GM12875 (cell line): ENCODE measurements around the gene MAGI2.

ENCODE experiments used
- H3K4me3 ChIP-seq: one replicate; pipeline ENCODE4 v1.5.1; 2011; ENCODE audit warnings: low read depth, low read length, control low read depth
- CTCF ChIP-seq: IDR thresholded peaks from 2 replicates; pipeline ENCODE4 v1.5.1; 2011; ENCODE audit warnings: low read depth, mild to moderate bottlenecking, control low read depth, inconsistent platforms, low read length, moderate library complexity, borderline replicate concordance; ENCODE audit not compliant: insufficient read depth

MAGI2 gene

GRCh38 chr7:78206769-78207168 is 1246.7 kb downstream of the MAGI2 start:
- H3K4me3 ChIP-seq = no peak overlapping the region
- no peak for TF ChIP-seq CTCF

GRCh38 chr7:78203042-78203720 is 1250.3 kb downstream of the MAGI2 start:
- H3K4me3 ChIP-seq = no peak overlapping the region
- TF ChIP-seq CTCF = no peak

GRCh38 chr7:78198756-78199155 is 1254.7 kb downstream of the MAGI2 start:
- TF ChIP-seq CTCF = no peak
- no peak overlapping the region for H3K4me3 ChIP-seq

GRCh38 chr7:78197447-78197846 is 1256.0 kb downstream of the MAGI2 start:
- no peak for TF ChIP-seq CTCF
- H3K4me3 ChIP-seq = no peak overlapping the region

- H3K4me3 ChIP-seq = no peak overlapping the region
- TF ChIP-seq CTCF = no peak
These were observed 1258.2 kb downstream of the MAGI2 start for GRCh38 chr7:78195281-78195680.

GRCh38 chr7:78194611-78195010 is 1258.9 kb downstream of the MAGI2 start:
- no peak for TF ChIP-seq CTCF
- H3K4me3 ChIP-seq = no peak overlapping the region

- no peak overlapping the region for H3K4me3 ChIP-seq
- no peak for TF ChIP-seq CTCF
These were observed 1261.9 kb downstream of the MAGI2 start for GRCh38 chr7:78191475-78192079.
